Measurements from ENCODE around the gene GAS1. TPM values are rescaled to one million over a fixed set of nuclear protein-coding genes. Genes with fewer than 3 reads are reported as not detected.

GAS1 gene
- total RNA-seq, 1 experiment from 2014 or later = 12.4 TPM

DNA sequence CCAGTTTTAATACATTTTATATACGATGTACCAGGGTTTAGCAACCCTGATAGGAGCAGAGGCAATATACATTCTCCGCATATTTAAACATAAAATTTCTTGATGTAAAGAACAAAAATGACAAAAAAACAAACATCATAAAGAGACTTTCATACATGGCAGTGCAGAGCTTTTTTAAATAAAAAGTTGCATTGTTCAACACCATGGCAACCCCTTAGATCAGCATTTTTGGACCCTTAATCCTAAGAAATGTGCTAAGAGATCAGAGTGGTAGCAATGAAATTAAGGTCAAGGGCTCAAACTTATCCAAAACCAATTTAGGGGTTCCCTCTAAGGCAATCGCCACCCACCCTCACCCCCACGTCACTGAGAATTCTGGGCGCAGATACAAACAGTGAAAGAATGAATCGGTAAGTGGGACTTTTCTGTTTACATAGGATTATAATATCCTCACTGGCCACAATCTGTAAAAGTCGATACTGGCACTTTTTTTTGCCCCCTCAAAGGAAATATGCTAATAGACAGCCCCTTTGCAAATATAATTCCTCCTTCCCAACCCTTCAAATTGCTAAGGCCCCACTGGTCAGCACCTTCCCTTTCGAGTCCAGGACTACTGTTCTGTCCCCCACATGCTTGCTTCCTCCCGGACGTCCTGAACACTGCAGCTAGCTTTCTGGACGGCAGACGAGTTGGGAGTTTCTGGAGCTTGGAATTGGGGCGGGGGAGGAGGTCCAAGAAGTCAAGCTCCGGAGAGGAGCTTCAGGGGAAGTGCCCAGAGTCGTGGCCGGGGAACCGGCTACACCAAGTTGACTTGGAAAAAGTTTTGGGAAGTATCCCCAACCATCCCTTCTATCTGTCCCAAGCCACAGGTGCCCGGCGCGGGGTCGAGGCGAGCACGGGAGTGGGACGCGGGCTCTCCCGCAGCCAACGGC lies 2.2 kb downstream of the GAS1 start:
- peak; percentile 35 for DNase-seq
- Histone ChIP-seq H3K9me3 (no peaks in the 10 kb centered on the region), H3K27me3 (no peaks in the 10 kb centered on the region), H3K36me3 (no peaks in the 10 kb centered on the region), H3K4me3 (peak overlapping the region; percentile 81)

DNA sequence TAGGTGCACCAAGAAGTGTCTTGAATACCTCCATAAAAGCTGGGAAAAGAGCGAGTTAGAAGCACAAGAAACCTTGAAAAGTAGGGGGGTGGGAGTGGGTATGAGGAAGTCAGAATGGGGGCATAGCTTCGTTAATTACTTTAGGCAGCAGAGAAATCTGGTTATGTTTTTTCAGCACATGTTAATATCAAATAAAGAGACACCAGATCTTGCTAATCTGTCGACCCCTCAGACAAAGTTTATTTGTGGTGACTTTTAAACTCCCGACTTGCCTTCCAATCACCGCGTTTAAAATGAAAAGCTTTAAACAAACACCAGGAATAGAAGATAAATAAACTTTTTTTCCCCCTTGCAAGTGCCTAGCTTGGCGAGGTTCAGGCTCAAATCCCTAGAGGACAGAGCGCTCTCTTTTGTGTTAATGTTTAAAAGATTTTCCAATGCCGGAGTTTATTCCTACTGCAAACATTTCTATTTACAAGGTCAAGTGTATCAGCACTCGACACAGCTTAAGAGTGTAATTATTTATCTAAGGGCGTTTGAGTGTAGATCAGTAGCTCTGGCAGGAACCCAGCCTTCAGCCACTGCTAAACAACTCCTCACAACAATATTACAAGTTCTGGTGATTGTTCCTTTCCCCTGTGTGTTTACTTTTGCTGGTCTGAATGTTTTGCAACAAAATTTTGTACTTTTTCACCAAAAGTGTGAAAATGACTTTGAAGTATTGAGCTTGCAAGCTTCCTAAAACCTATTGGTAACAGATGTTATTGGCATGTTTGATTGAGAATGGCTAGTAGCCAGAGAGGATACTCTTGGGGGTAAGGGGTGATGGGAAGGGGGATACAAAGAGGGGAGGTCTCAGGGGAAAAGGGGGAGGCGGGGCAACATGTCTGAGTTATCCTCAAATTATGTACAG lies 3.8 kb downstream of the GAS1 start:
- no peaks in the 10 kb centered on the region for H3K27me3 ChIP-seq
- DNase-seq = no peak

DNA sequence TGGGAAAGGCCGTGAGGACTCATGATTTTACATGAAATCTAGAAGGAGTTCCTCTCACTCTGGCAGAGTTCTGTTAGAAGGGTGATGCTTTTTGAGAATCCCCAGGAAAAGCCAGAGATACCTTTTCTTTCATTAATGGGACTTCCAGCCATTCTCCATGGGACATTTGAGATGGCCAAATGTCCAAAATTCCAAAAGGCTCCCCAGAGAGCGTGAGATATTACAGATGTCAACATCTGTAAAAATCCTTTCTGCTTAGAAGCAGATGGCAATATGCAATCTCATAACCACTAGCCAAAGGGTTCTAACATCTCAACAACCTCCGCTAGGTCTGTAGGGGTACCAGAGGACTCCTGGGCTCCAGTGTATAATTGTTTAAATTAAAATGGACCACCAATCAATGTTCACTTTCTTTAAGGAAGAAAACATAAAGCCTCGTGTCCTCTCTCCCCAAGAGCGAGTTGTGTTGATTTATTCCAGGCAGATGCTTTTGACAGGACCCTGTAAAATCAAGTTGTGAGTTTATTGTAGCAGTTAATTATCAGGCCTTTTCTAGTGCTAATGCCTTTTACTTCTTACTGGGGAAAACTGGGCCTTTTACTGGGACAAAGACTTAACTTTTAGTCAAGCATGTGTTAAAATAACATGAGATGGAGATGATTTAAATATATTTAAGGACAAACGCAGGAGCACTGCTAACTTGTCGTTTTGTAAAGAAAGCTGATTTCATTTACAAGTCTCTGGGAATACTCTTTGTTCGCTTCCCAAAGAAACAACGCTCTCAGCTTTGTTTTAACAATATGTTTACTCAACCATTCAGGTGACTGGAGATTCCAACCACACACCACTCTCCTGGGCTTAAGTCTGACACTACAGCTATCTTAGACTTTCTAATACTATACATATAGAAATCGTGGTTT lies 4.8 kb downstream of the GAS1 start:
- Histone ChIP-seq H3K36me3 (no peaks in the 10 kb centered on the region), H3K4me3 (no peak overlapping the region), H3K9me3 (no peaks in the 10 kb centered on the region), H3K27me3 (no peaks in the 10 kb centered on the region)
- no peak for DNase-seq

More for the DNA sequence above, 3.8 kb downstream of the GAS1 start:
- no peaks in the 10 kb centered on the region for H3K36me3 ChIP-seq
- no peaks in the 10 kb centered on the region for H3K9me3 ChIP-seq
- no peak overlapping the region for H3K4me3 ChIP-seq

DNA sequence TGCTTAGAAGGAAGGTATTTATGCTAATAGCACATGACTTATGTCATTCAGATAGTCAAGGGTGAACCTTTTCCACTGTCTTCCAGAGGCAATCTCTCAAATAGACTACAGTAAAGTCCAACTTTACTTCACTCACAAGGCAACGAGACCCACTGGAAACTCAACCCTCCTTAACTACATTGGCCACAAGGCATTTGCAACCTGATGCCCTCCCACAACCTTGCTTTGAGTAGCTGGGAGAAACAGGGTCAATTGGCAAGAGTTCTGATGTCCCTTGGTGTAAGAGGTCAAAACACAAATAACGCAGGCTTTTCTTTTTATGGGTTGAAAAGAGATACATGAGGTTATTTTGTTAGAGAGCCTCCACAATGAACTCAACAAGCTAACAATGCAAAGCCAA lies 6.1 kb downstream of the GAS1 start:
- DNase-seq = no peak
- H3K4me3 ChIP-seq = no peak overlapping the region
- no peaks in the 10 kb centered on the region for H3K9me3 ChIP-seq
- H3K36me3 ChIP-seq = no peaks in the 10 kb centered on the region
- no peaks in the 10 kb centered on the region for H3K27me3 ChIP-seq

DNA sequence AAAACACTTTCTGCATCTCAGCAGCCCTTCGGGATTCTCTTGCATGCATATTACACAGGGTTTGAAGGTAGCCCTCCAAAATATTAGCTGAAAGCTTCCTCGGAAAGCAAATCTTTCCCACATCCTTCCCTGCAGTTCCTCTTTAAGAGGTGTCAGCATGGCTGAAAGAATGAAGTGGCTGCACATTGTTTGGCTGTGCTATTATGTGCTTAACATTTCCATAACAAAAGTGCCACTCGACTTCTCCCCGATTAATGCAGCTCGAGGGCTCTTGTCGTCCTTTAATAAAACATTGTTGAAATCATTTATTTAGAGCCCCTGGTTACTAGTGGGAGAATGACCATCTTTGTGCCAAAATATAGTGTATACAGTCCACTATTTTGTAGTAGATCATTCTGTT lies 6.5 kb downstream of the GAS1 start:
- no peaks in the 10 kb centered on the region for H3K36me3 ChIP-seq
- no peak for DNase-seq
- H3K27me3 ChIP-seq = no peaks in the 10 kb centered on the region
- H3K4me3 ChIP-seq = no peak overlapping the region
- no peaks in the 10 kb centered on the region for H3K9me3 ChIP-seq

DNA sequence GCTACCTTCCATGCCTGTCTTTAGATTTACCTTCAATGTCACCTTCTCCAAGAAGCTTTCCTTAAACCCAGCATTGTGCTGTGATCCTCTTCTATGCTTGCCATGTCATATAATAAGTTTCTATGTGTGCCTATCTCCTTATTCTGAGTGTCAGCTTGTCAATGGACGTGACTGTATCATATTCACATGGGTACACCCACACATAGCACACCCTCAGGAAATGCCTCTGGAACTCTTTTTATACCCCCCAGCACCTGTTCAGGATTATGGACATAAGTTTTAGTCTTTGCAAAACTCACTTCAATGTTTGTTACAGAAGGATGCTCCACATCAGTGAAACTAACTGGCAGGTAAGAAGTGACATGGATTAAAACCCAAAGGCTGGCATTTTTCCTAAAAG lies 7.4 kb downstream of the GAS1 start:
- no peaks in the 10 kb centered on the region for H3K9me3 ChIP-seq
- H3K4me3 ChIP-seq = no peak overlapping the region
- no peaks in the 10 kb centered on the region for H3K27me3 ChIP-seq
- H3K36me3 ChIP-seq = no peaks in the 10 kb centered on the region
- no peak for DNase-seq

DNA sequence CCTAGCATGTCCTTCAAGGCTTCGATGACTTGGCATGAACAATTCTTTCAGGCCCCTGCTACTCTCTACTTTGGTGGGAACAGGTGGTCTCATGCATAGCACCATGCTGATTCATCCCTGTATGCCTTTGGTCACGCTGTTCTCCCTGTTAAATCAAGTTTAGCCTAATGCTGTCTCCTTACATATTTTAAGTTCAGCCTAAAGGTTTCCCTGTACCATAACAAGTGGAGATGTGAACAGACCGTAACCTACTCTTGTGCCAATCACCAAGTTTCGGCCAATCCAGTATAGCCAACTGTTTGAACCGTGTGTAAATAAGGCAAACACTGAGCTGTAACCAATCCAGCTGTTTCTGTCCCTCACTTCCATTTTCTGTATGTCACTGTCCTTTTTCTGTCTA lies 8.0 kb downstream of the GAS1 start:
- DNase-seq = no peak
- no peaks in the 10 kb centered on the region for H3K27me3 ChIP-seq

DNA sequence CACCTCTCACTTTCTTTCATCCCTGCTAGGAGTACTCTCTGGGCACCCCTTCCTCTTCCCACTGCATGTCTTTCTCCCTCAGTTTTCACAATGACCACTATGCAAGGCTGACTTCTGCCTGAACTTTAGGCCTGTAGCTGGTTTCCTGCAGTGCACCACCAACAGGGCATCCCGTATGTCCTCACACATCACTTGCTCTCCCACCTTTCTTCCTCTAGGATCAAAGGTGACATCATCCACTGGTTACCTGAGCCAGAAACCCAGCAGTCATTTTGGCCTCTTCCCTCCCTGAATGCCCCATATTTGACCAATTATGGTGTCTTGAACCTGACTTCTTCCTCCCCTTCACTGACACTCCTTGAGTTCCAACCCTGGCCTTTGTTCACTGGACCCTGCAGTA lies 8.5 kb downstream of the GAS1 start:
- H3K4me3 ChIP-seq = no peak overlapping the region
- no peak for DNase-seq
- no peaks in the 10 kb centered on the region for H3K36me3 ChIP-seq
- H3K27me3 ChIP-seq = no peaks in the 10 kb centered on the region
- no peaks in the 10 kb centered on the region for H3K9me3 ChIP-seq

More for the DNA sequence above, 8.0 kb downstream of the GAS1 start:
- H3K4me3 ChIP-seq = no peak overlapping the region
- no peaks in the 10 kb centered on the region for H3K36me3 ChIP-seq
- H3K9me3 ChIP-seq = no peaks in the 10 kb centered on the region

DNA sequence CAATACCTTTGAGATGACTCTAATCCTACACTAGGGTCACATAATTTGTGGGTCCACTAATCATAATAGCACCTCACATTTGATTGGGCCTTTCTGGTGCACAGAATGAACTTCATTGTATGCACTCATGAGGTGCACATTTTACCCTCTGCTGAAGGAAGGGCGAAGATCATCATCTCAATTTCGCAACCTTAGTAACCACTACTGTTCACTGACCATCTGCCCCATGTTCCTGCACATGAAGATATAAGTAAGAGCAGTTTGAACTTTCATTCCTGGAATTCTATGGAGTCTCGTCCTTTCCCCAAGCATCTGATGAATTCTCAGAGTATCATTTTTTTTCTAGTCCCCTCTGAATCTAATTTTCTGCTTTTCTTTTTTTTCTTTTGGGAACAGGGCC lies 21.2 kb downstream of the GAS1 start:
- H3K36me3 ChIP-seq = no peaks in the 10 kb centered on the region

DNA sequence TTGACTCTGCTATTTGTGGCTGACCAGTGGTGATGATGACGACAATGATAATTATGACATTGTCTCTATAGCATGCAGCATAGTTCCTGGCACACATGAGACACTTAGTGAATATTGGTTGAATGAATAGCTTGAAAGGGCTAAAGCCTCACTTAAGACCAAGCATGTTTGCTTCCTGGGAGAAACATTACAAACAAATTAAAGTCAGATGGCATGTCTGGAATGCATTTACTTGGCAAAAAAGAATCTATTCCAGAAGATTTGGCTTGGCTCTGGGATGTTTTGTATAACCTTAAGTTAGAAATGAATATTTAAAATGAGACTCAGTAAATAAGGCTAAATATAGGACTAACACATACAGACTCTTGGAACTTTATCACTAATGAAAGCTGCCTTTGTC lies 21.6 kb downstream of the GAS1 start:
- no peaks in the 10 kb centered on the region for H3K27me3 ChIP-seq
- no peak overlapping the region for H3K4me3 ChIP-seq
- no peak for DNase-seq

More for the DNA sequence above, 21.2 kb downstream of the GAS1 start:
- Histone ChIP-seq H3K9me3 (no peaks in the 10 kb centered on the region), H3K27me3 (no peaks in the 10 kb centered on the region), H3K4me3 (no peak overlapping the region)
- no peak for DNase-seq

DNA sequence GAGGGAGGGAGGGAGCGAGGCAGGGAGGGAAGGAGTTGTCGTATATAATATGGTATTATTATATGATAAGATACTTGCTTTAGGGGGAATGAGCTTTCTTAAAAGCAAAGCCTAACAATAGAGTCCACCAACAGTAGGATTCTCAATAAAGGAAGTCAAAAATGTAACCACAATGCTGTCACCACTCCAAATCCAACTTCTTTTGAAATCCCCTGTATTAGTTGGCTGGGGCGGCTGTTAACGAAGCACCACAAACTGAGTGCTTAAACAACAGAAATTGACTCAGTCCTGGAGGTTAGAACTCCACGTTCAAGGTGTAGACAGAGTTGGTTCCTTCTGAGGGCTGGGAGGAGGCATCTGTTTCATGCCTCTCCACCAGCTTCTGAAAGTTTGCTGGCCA lies 23.1 kb downstream of the GAS1 start:
- no peak overlapping the region for H3K4me3 ChIP-seq

More for the DNA sequence above, 21.6 kb downstream of the GAS1 start:
- no peaks in the 10 kb centered on the region for H3K36me3 ChIP-seq
- no peaks in the 10 kb centered on the region for H3K9me3 ChIP-seq

DNA sequence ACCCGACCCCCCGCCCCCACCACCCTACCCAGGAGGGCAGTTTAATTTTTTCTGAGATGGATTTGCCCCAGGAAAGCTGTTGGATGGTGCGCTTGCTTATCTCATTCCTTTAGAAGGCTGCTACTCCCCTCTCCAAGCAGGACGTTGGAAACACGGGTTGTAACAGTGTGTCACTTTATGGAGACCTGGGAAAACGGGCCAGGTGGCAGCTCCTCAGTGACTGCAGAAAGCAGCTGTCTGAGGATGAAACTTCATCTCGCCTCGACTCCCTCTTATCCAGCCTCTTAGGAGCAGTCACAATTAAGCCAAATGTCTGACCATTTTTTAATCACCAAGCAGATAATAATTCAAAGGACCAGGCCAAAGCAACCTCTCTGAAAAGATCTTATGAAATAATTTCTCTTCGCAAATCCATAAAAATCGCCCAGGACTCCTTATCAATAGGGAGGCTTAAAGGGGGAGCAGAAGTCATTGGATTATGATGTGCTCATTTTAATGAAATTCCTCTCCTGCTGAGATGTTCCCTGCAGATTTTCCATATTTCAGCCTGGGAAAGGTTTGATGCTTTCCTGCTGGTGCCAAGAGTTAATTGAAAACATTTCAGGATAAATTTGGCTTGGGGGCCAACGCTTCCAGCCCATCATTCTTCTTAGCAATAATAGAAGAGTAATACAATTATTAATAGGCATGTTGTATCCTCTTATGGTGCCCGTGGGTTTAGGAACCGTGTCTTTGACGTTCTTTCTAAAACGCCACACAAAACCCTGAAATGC lies 26.0 kb downstream of the GAS1 start:
- DNase-seq = no peak
- H3K36me3 ChIP-seq = no peaks in the 10 kb centered on the region
- no peaks in the 10 kb centered on the region for H3K27me3 ChIP-seq
- no peak overlapping the region for H3K4me3 ChIP-seq
- no peaks in the 10 kb centered on the region for H3K9me3 ChIP-seq

More for the DNA sequence above, 23.1 kb downstream of the GAS1 start:
- H3K9me3 ChIP-seq = no peaks in the 10 kb centered on the region
- DNase-seq = no peak
- no peaks in the 10 kb centered on the region for H3K36me3 ChIP-seq
- no peaks in the 10 kb centered on the region for H3K27me3 ChIP-seq

DNA sequence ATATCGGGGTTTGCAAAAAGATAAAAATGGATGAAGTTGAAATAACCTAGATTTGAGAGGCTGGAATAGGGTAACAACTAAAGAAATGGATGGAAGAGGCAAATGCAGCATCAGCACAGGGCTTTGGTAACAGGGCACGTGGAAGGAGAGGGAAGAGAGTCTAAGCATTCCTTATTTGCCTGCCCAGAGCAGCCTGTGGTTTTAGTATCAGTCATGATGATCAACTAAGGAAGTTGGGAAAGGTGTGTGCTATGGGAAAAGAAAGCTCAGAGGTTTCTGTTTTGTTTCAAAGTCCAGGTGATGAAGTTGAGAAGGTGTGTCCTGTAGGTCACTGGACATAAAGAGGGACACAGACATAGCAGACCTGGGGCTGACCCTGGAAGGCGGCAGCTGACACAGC lies 28.8 kb downstream of the GAS1 start:
- no peaks in the 10 kb centered on the region for H3K36me3 ChIP-seq
- H3K9me3 ChIP-seq = no peaks in the 10 kb centered on the region
- H3K27me3 ChIP-seq = no peaks in the 10 kb centered on the region
- no peak for DNase-seq
- no peak overlapping the region for H3K4me3 ChIP-seq

DNA sequence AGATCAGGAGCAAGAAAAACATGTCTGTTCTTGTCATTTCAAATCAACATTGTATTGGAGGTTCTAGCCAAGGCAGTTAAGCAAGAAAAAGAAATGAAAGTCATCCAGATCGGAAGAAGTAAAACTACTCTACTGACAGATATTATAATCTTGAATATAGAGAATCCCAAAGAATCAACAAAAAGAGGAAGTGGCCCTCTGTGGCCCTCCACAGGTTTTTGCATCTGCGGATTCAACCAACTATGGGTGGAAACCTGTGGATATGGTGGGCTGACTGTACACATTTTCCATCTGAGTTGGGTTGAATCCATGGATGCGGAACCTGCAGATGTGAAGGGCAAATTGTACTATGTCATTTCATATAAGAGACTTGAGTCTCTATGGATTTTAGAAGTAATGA lies 35.1 kb downstream of the GAS1 start:
- H3K36me3 ChIP-seq = no peaks in the 10 kb centered on the region
- no peaks in the 10 kb centered on the region for H3K27me3 ChIP-seq
- DNase-seq = no peak
- no peaks in the 10 kb centered on the region for H3K9me3 ChIP-seq
- no peak overlapping the region for H3K4me3 ChIP-seq

DNA sequence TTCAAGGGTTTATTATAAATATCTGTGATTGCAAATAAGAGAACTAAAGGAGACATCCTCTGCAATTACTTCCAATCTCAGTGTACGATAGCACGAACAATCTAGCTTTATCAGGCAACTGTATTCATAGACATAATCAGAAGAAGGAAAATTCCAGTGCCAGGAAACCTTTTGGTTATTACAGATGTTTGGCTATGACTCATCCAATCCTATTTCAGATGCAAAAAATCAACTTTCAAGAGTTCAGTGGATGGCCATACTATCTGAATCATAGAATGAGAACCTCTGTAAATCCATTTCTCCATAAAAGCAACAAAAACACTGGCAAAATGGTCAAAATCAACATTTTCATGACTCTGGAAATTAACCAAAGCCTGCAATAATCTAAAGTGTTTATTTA lies 37.9 kb downstream of the GAS1 start:
- no peaks in the 10 kb centered on the region for H3K27me3 ChIP-seq
- no peak overlapping the region for H3K4me3 ChIP-seq
- no peaks in the 10 kb centered on the region for H3K36me3 ChIP-seq
- H3K9me3 ChIP-seq = no peaks in the 10 kb centered on the region
- DNase-seq = no peak

DNA sequence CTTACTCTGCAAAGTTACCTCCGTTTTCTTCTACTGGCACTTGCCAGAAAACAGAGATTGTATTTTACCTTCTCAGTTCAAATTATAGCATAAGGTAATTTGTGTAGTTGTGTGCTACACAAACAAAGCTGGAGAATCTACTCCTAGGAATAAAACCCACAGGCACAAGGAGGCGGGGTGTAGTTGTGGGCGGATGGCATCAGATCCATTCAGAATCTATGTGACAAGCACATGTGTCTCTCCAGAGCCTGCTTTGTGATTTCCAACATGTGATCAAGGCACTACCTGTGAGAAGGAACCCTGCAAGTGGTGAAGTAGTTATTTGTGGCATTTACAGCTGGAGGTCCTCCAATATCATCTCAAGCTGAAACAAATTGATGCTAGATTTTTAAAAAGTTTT lies 39.0 kb downstream of the GAS1 start:
- no peaks in the 10 kb centered on the region for H3K36me3 ChIP-seq
- H3K9me3 ChIP-seq = no peaks in the 10 kb centered on the region

More for the DNA sequence above, 39.0 kb downstream of the GAS1 start:
- DNase-seq = no peak
- Histone ChIP-seq H3K27me3 (no peaks in the 10 kb centered on the region), H3K4me3 (no peak overlapping the region)

Data from MG63 (cell line).